Measurements from ENCODE around the gene PAFAH1B1.
A peak's percentile ranks its signal among the peaks of the same experiment; 100 is the strongest.
"Not testable (repeated sequence)": the region's sequence is repeated elsewhere in the genome, so short reads cannot be mapped to it uniquely, and the experiment has no call there.

Gene PAFAH1B1

GRCh38 chr17:2636169-2636930, 42.9 kb downstream of the PAFAH1B1 start:
- DNase-seq = no peak

- DNase-seq = no peak
Measured at GRCh38 chr17:2637422-2637821, 44.0 kb downstream of the PAFAH1B1 start.

GRCh38 chr17:2644971-2645370, 51.5 kb downstream of the PAFAH1B1 start:
- no peak for DNase-seq

DNA sequence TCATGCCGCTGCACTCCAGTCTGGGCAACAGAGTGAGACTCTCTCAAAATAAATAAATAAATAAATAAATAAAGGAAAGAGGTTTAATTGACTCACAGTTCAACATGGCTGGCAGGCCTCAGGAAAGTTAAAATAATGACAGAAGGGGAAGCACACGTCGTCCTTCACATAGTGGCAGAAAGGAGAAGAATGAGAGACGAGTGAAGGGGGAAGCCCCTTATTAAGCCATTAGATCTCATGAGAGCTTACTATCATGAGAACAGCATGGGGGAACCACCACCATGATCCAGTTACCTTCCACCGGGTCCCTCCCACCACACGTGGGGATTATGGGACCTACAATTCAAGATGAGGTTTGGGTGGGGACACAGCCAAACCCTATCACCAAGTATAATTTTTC, 54.5 kb downstream of the PAFAH1B1 start:
- no peak for DNase-seq

GRCh38 chr17:2649191-2649590, 55.7 kb downstream of the PAFAH1B1 start:
- DNase-seq = no peak

GRCh38 chr17:2652911-2653310, 59.5 kb downstream of the PAFAH1B1 start:
- DNase-seq = not testable (repeated sequence)

- no peak for DNase-seq
Measured at GRCh38 chr17:2655546-2655945, 62.1 kb downstream of the PAFAH1B1 start.

- no peak for DNase-seq
Measured at GRCh38 chr17:2656283-2656682, 62.8 kb downstream of the PAFAH1B1 start.

DNA sequence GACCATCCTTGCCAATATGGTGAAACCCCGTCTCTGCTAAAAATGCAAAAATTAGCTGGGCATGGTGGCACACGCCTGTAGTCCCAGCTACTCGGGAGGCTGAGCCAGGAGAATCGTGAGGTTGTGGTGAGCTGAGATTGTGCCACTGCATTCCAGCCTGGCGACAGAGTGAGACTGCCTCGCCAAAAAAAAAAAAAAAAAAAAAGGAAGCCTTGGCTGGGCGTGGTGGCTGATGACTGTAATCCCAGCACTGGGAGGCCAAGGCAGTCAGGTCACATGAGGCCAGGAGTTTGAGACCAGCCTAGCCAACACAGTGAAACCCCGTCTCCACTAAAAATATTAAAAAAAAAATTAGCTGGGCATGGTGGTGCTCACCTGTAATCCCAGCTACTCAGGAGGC, 65.9 kb downstream of the PAFAH1B1 start:
- DNase-seq = not testable (repeated sequence)

DNA sequence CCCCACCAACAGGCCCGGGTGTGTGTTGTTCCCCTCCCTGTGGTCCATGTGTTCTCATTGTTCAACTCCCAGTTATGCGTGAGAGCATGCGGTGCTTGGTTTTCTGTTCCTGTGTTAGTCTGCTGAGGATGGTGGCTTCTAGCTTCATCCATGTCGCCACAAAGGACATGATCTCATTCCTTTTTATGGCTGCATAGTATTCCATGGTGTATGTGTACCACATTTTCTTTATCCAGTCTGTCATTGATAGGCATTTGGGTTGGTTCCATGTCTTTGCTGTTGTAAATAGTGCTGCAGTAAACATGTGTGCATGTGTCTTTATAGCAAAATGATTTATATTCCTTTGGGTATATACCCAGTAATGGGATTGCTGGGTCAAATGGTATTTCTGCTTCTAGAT, 67.0 kb downstream of the PAFAH1B1 start:
- not testable (repeated sequence) for DNase-seq

- DNase-seq = no peak
Measured at GRCh38 chr17:2672026-2672425, 78.6 kb downstream of the PAFAH1B1 start.

DNA sequence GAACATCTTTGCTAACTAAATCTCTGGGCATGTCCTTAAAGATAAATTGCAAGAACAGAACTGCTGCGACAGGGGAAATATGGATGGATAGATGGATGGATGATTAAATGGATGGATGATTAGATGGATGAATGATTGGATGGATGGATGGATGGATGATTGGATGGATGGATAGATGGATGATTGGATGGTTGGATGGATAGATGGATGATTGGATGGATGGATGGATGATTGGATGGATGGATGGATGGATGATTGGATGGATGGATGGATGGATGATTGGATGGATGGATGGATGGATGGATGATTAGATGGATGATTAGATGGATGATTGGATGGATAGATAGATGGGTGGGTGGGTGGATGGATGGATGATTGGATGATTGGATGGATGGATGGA, 85.8 kb downstream of the PAFAH1B1 start:
- not testable (repeated sequence) for DNase-seq

GRCh38 chr17:2680961-2681360, 87.5 kb downstream of the PAFAH1B1 start:
- DNase-seq = no peak

DNA sequence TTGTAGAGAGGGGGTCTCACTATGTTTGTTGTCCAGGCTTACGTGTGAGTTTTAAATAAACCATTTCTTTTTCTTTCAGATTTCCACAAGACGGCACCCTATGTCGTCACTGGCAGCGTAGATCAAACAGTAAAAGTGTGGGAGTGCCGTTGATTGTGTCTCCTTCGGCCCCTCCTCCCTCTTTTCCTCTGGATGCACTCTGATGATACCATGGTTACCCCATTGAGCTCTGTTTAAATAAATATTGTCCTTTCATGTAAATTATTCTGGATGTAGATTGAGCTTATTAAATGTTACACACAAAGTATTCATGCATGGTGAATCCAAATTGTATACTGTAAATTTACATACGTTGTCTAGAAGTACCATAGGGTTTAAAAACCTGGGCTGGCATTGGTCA, 88.2 kb downstream of the PAFAH1B1 start:
- DNase-seq = no peak

GRCh38 chr17:2682176-2682938, 88.9 kb downstream of the PAFAH1B1 start:
- no peak for DNase-seq

DNA sequence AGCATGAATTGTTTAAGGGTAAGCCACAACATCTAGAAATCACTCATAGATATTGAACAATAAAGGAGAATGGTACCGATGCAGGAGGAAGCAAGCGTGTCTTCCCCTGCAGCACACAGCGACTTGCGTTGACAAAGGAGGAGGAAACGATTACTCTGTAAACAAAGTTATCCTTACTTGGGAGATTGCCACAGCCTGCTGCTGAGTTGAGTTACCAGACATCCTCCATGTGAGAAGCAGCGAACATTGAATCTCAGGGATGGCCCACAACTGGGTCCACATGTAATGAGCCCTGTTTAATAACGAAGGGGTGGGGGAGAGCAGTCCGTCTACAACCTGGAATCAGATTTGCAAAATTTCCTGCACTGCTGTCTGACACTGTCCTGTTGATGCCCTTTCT, 90.5 kb downstream of the PAFAH1B1 start:
- DNase-seq = no peak

DNA sequence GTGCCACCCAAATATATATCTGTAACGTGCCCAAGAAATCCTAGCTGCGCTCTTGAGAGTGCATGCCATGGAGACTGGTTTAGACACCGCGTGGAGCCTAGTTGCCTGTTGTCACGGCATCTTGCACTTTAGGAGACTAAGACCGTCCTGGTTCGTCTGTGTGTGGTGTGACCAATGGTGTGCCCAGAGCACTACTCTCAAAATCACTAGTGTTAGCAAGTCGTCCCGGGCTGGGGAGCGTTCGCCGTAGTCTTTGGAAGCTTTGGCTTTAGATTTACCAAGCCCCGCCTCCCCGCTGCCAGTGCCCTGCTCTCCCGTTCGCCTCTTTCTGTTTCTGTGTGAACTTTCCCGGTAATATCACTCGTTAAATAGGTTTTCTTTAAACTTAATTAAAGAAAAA, 91.1 kb downstream of the PAFAH1B1 start:
- DNase-seq = no peak

DNA sequence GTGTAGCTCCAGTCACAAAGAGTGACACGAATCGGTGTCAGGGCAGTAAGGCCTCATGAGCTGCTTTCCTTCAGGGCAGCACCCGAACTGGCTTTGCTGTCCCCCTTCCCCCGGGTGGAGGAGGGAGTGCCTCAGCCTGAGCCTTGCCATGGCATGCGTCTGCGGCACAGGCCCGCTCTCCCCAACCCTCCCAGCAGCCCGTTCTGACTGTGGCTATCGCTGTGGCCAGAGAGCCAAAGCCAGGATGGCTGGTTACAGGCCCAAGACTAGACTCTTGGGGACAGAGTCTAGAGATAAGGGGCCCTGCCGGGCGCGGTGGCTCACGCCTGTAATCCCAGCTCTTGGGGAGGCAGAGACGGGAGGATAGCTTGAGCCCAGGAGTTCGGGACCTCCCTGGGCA, 92.2 kb downstream of the PAFAH1B1 start:
- DNase-seq = no peak

DNA sequence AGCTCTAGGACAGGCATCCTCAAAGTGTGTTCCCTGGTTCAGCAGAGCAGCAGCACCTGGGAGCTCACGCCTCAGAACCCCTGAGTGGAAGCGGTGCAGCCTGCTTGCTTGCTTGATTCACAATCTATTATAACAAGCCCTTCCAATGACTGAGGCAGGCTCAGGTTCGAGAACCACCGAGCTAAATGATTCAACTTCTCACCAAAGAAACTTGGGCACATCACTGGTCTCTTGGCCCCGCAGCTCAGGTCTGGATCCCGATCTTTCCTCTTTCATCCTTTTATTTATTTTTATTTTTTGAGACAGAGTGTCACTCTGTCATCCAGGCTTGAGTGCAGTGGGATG, 93.6 kb downstream of the PAFAH1B1 start:
- no peak for DNase-seq

GRCh38 chr17:2688351-2689342, 95.2 kb downstream of the PAFAH1B1 start:
- peak in 1 of 2 experiments; percentile 32 for DNase-seq

GRCh38 chr17:2689411-2690164, 96.1 kb downstream of the PAFAH1B1 start:
- DNase-seq = peak in 1 of 2 experiments; percentile 34

Measured in activated T-cell treated with anti-CD3 and anti-CD28 coated beads, Interleukin-2, amount 50 U/mL, for 48 hours (primary cell).